Peyer's patch (tissue), 4 donors: ENCODE measurements around the gene SULT2B1. TPM values are rescaled to one million over a fixed set of nuclear protein-coding genes. Genes with fewer than 3 reads are reported as not detected.

Experiments
- DNase-seq, 3 donors: peaks; one replicate each; pipeline ENCODE4 v3.0.0-alpha.2; 2017 to 2019
- H3K27ac ChIP-seq, 4 donors: fragments of 200-600 bp; sonication (generic); one replicate each; pipeline ENCODE4 v1.5.1; 2016 to 2019
- H3K27me3 ChIP-seq, 2 donors: fragments of 200-600 bp; sonication (generic); one replicate each; pipeline ENCODE4 v1.5.1; 2019
- H3K36me3 ChIP-seq, 3 donors: fragments of 200-600 bp; sonication (generic); one replicate each; pipeline ENCODE4 v1.5.1; 2016 to 2019
- H3K4me1 ChIP-seq, 4 donors: fragments of 200-600 bp; sonication (generic); one replicate each; pipeline ENCODE4 v1.5.1; 2016 to 2019
- H3K4me3 ChIP-seq, 4 donors: fragments of 200-600 bp; sonication (generic); 1 replicate in 3 of 4; 2 replicates in 1 of 4; pipeline ENCODE4 v1.5.1; 2016 to 2019; ENCODE audit warnings: mild to moderate bottlenecking in 1 of 4
- H3K9me3 ChIP-seq, 4 donors: fragments of 200-600 bp; sonication (generic); one replicate each; pipeline ENCODE4 v1.5.1; 2016 to 2019; ENCODE audit warnings: mild to moderate bottlenecking in 1 of 4
- POLR2A ChIP-seq, 2 donors: fragments of 450-650 bp; IDR thresholded peaks; one replicate each; pipeline ENCODE4 v1.5.1; 2017; ENCODE audit warnings: antibody characterized with exemption in 2 of 2, mild to moderate bottlenecking in 2 of 2, moderate library complexity in 2 of 2
- total RNA-seq, 4 donors: library from RNA; depleted of rRNA; stranded (reverse); fragments of >200 nt; gene quantifications; one replicate each; pipeline ENCODE4 v1.1.0, GENCODE V29; 2016
- TF ChIP-seq, protein P1 (sequence below), 6 experiments: fragments of 450-650 bp in 4 of 6; fragments of 200-600 bp in 2 of 6; sonication (generic) in 1 of 6; IDR thresholded peaks; one replicate each; pipeline ENCODE4 v1.5.1; 2017 to 2019; ENCODE audit warnings: antibody characterized with exemption in 6 of 6, mild to moderate bottlenecking in 3 of 6, moderate library complexity in 1 of 6

Gene SULT2B1
- total RNA-seq, 4 donors from 2014 or later = 2.5 to 14.6 (median 5.9) TPM

DNA sequence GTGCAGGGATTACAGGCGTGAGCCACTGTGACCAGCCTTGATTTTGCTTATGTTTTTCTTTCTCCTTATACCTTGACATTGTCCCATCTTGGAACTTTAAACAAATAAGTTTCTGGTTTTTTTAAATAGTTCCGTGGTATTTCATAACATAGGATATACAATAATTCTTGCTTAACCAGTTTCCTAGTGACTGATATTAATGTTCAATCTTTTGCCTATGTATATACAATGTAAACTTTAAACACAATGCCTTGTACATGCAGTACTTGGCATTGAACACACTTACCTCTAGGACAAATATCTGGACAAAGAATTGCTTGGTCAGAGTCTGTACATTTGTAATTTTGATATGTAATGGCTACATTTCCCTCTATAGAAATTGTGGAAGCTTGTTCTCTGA, 30.2 kb downstream of the SULT2B1 start:
- DNase-seq = no peak
- TF ChIP-seq, protein P1, sequence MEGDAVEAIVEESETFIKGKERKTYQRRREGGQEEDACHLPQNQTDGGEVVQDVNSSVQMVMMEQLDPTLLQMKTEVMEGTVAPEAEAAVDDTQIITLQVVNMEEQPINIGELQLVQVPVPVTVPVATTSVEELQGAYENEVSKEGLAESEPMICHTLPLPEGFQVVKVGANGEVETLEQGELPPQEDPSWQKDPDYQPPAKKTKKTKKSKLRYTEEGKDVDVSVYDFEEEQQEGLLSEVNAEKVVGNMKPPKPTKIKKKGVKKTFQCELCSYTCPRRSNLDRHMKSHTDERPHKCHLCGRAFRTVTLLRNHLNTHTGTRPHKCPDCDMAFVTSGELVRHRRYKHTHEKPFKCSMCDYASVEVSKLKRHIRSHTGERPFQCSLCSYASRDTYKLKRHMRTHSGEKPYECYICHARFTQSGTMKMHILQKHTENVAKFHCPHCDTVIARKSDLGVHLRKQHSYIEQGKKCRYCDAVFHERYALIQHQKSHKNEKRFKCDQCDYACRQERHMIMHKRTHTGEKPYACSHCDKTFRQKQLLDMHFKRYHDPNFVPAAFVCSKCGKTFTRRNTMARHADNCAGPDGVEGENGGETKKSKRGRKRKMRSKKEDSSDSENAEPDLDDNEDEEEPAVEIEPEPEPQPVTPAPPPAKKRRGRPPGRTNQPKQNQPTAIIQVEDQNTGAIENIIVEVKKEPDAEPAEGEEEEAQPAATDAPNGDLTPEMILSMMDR (IDR thresholded peaks at IDR 0.05) = no peak
- TF ChIP-seq POLR2A (IDR thresholded peaks at IDR 0.05) = no peak

DNA sequence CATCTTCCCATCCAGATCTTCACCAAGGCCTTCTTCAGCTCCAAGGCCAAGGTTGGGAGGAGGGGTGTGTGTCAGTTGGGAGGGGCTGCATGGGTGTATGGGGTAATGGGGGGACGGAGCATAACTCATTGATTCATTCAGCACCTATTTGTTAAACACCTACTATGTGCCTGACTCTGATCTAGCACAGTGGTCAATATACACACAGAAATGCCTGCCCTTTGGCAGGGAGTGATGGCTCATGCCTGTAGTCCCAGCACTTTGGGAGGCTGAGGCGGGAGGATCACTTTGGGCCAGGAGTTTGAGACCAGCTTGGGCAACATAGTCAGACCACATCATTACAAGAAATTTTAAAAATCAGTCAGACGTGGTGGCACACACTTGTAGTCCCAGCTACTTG, 35.4 kb downstream of the SULT2B1 start:
- no peak for TF ChIP-seq POLR2A (IDR thresholded peaks at IDR 0.05)
- TF ChIP-seq, protein P1 (IDR thresholded peaks at IDR 0.05) = no peak
- Histone ChIP-seq H3K36me3 (no peaks in the 10 kb centered on the region), H3K4me1 (peaks cover 0 to 6% (median 3%) of the 10 kb centered on the region in 4 donors), H3K27ac (no peak overlapping the region), H3K27me3 (no peaks in the 10 kb centered on the region), H3K4me3 (no peak overlapping the region), H3K9me3 (no peaks in the 10 kb centered on the region)
- no peak for DNase-seq

More for the DNA sequence above, 30.2 kb downstream of the SULT2B1 start:
- Histone ChIP-seq H3K27ac (no peak overlapping the region), H3K36me3 (no peaks in the 10 kb centered on the region), H3K9me3 (no peaks in the 10 kb centered on the region), H3K4me1 (no peaks in the 10 kb centered on the region), H3K4me3 (no peak overlapping the region), H3K27me3 (no peaks in the 10 kb centered on the region)

DNA sequence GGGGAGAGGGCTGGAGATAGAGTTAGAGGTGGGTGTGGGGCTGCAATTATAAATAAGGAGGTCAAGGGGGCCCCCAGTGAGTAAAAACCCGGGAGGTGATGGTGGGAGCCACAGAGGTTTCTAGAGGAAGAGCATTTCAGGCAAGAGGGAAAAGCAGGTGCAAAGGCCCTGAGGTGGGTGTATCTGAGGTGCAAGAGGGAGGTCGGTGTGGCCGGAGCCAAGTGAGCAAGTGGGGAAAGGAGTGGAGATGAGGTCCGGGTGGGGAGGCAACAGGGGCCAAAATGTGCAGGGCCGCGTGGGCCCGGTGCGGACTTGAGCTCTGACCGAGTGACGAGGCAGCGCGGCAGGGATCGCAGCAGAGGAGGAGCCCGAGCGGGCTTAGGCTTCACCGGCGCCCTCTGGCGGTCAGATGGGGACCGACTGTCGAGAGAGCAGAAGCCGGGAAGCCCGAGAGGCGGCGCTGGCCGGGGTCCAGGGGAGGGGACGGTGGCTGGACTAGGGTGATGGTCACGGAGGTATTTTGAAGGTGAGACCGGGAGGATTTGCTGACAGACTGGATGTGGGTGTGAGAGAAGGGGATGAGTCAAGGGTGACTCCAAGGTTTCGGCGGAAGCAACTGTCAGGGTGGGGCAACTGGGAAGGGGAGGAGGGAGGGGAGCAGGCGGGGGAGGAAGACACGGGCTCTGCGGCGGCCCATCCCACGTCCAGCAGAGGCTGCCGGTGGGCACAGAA, 36.9 kb downstream of the SULT2B1 start:
- H3K4me3 ChIP-seq = peak overlapping the region; percentile 15 to 61 (median 26)
- no peaks in the 10 kb centered on the region for H3K9me3 ChIP-seq
- H3K27me3 ChIP-seq = no peaks in the 10 kb centered on the region
- no peaks in the 10 kb centered on the region for H3K36me3 ChIP-seq
- TF ChIP-seq, protein P1 (IDR thresholded peaks at IDR 0.05) = peak; percentile 84 to 99 (median 95)
- no peak for TF ChIP-seq POLR2A (IDR thresholded peaks at IDR 0.05)
- peaks cover 0 to 6% (median 3%) of the 10 kb centered on the region in 4 donors for H3K4me1 ChIP-seq
- peak overlapping the region in 1 of 4 donors; percentile 73 for H3K27ac ChIP-seq
- peak; percentile 86 to 96 (median 96) for DNase-seq

DNA sequence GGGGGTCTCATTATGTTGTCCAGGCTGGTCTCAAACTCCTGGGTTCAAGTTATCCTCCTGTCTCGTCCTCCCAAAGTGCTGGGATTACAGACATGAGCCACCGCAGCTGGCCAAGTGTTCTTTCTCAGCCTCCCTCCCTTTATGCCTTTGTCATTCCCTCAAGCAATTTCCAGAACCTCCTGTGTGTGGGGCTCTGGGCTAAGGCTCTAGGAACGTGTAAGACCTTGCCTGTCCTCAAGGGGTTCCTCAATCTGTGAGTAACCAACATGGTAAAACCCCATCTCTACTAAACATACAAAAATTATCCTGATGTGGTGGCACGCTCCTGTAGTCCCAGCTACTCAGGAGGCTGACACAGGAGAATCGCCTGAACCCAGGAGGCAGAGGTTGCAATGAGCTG, 39.0 kb downstream of the SULT2B1 start:
- TF ChIP-seq POLR2A (IDR thresholded peaks at IDR 0.05) = no peak
- TF ChIP-seq, protein P1 (IDR thresholded peaks at IDR 0.05) = no peak
- no peak overlapping the region for H3K27ac ChIP-seq
- no peak for DNase-seq

DNA sequence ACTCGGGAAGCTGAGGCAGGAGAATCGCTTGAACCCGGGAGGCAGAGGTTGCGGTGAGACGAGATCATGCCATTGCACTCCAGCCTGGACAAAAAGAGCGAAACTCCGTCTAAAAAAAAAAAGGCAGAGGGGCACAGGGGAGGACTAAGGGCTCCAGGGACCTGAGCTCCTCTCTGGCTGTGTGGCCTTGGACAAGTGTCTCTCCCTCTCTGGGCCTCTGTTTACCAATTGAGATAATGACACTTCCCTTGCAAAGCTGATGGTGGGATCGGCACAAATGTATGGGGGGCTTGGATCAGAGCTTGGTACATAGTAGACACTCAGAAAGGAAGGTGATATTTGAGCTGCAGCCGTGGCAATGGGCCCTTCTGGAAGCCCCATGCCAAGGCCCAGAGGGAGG, 43.2 kb downstream of the SULT2B1 start:
- no peak overlapping the region for H3K27ac ChIP-seq
- no peak overlapping the region for H3K4me3 ChIP-seq
- TF ChIP-seq POLR2A (IDR thresholded peaks at IDR 0.05) = no peak
- TF ChIP-seq, protein P1 (IDR thresholded peaks at IDR 0.05) = no peak
- no peak for DNase-seq
- H3K36me3 ChIP-seq = no peaks in the 10 kb centered on the region
- no peaks in the 10 kb centered on the region for H3K4me1 ChIP-seq
- no peaks in the 10 kb centered on the region for H3K27me3 ChIP-seq
- H3K9me3 ChIP-seq = no peaks in the 10 kb centered on the region

More for the DNA sequence above, 39.0 kb downstream of the SULT2B1 start:
- Histone ChIP-seq H3K36me3 (no peaks in the 10 kb centered on the region), H3K4me1 (peaks cover 0 to 6% (median 3%) of the 10 kb centered on the region in 4 donors), H3K4me3 (no peak overlapping the region), H3K27me3 (no peaks in the 10 kb centered on the region), H3K9me3 (no peaks in the 10 kb centered on the region)
